HepG2 (cell line): ENCODE data around the gene ABCA4. TPM values are rescaled to one million over a fixed set of nuclear protein-coding genes. Genes with fewer than 3 reads are reported as not detected.

Experiments used
- ADNP ChIP-seq: sonication (generic); formaldehyde crosslinking; IDR thresholded peaks from 2 replicates; pipeline ENCODE4 v1.4.0; 2020; ENCODE audit warnings: missing genetic modification reagents
- ATAD3A ChIP-seq: sonication (generic); formaldehyde crosslinking; IDR thresholded peaks from 2 replicates; pipeline ENCODE4 v1.4.0; 2020; ENCODE audit warnings: missing genetic modification reagents
- FOXO4 ChIP-seq: sonication (generic); formaldehyde crosslinking; conservative IDR thresholded peaks from 2 replicates; pipeline ENCODE4 v1.8.1; 2023; ENCODE audit warnings: missing genetic modification reagents
- HMG20B ChIP-seq: conservative IDR thresholded peaks from 2 replicates; pipeline ENCODE4 v1.6.1; 2016; ENCODE audit warnings: missing genetic modification reagents, missing compliant biosample characterization
- HNF4A ChIP-seq: sonication (generic); formaldehyde crosslinking; IDR thresholded peaks from 2 replicates; pipeline ENCODE4 v1.4.0; 2020; ENCODE audit warnings: missing genetic modification reagents
- JUNB ChIP-seq: sonication (generic); formaldehyde crosslinking; IDR thresholded peaks from 2 replicates; pipeline ENCODE4 v1.8.0; 2022; ENCODE audit warnings: missing genetic modification reagents, mild to moderate bottlenecking, borderline replicate concordance
- JUND ChIP-seq: sonication (generic); formaldehyde crosslinking; IDR thresholded peaks from 2 replicates; pipeline ENCODE4 v1.8.0; 2022; ENCODE audit warnings: mild to moderate bottlenecking, missing genetic modification reagents
- PHF20 ChIP-seq: sonication (generic); formaldehyde crosslinking; IDR thresholded peaks from 2 replicates; pipeline ENCODE4 v1.5.0; 2020; ENCODE audit warnings: mild to moderate bottlenecking, missing genetic modification reagents
- POGK ChIP-seq: sonication (generic); formaldehyde crosslinking; conservative IDR thresholded peaks from 2 replicates; pipeline ENCODE4 v1.8.0; 2022; ENCODE audit warnings: mild to moderate bottlenecking, moderate library complexity, missing genetic modification reagents
- RFX5 ChIP-seq: IDR thresholded peaks from 2 replicates; pipeline ENCODE4 v1.6.1; 2011; ENCODE audit warnings: low read depth, low read length, improper control_type of control experiment
- SIN3A ChIP-seq: IDR thresholded peaks from 2 replicates; pipeline ENCODE4 v1.6.1; 2011; ENCODE audit warnings: low read depth, mild to moderate bottlenecking, control low read depth, low read length, borderline replicate concordance
- SRSF9 ChIP-seq: fragments of 200-400 bp; formaldehyde crosslinking; IDR thresholded peaks from 2 replicates; pipeline ENCODE4 v1.6.1; 2018; ENCODE audit warnings: borderline replicate concordance, mild to moderate bottlenecking, low read depth, low read length; ENCODE audit not compliant: insufficient read depth, poor library complexity, severe bottlenecking
- TRIM24 ChIP-seq: sonication (generic); formaldehyde crosslinking; IDR thresholded peaks from 2 replicates; pipeline ENCODE4 v1.8.0; 2022; ENCODE audit warnings: mild to moderate bottlenecking, missing genetic modification reagents
- XBP1 ChIP-seq: sonication (generic); formaldehyde crosslinking; IDR thresholded peaks from 2 replicates; pipeline ENCODE4 v1.5.0; 2020; ENCODE audit warnings: missing genetic modification reagents
- ZFY ChIP-seq: sonication (generic); formaldehyde crosslinking; IDR thresholded peaks from 2 replicates; pipeline ENCODE4 v1.4.0; 2020; ENCODE audit warnings: missing genetic modification reagents
- ZIK1 ChIP-seq: sonication (generic); formaldehyde crosslinking; IDR thresholded peaks from 2 replicates; pipeline ENCODE4 v1.5.0; 2020; ENCODE audit warnings: mild to moderate bottlenecking, low read depth, missing genetic modification reagents, borderline replicate concordance
- ZNF142 ChIP-seq: sonication (generic); formaldehyde crosslinking; IDR thresholded peaks from 2 replicates; pipeline ENCODE4 v1.4.0; 2020; ENCODE audit warnings: missing genetic modification reagents
- ZNF564 ChIP-seq: sonication (generic); formaldehyde crosslinking; IDR thresholded peaks from 2 replicates; pipeline ENCODE4 v1.8.1; 2023; ENCODE audit warnings: mild to moderate bottlenecking, missing genetic modification reagents
- ZNF704 ChIP-seq: sonication (generic); formaldehyde crosslinking; IDR thresholded peaks from 2 replicates; pipeline ENCODE4 v1.8.1; 2023; ENCODE audit warnings: mild to moderate bottlenecking, inconsistent platforms, moderate library complexity, missing genetic modification reagents, borderline replicate concordance
- polyA plus RNA-seq, 8 experiments: library from polyadenylated mRNA; depleted of rRNA in 3 of 8; stranded (reverse) in 7 of 8; unstranded in 1 of 8; fragments of >200 nt; fragmentation: Illumina TruSeq in 4 of 8; extraction: Trizol in 4 of 8; gene quantifications; 2 replicates each; pipeline versions ENCODE4 v1.2.1 to v1.2.3, GENCODE V29; 2011 to 2016; ENCODE audit warnings: low read depth in 4 of 8, missing spikeins in 1 of 8, mixed read lengths in 1 of 8; ENCODE audit not compliant: insufficient read depth in 1 of 8
- total RNA-seq, 5 experiments: library from RNA; depleted of rRNA; stranded (reverse); fragments of >200 nt; fragmentation: Illumina TruSeq; extraction: Trizol; gene quantifications; 2 replicates each; pipeline ENCODE4 v1.2.3, GENCODE V29; 2016; ENCODE audit warnings: low read depth in 1 of 5

ABCA4 gene
- total and polyA plus RNA-seq, 2 of the 13 experiments (the other 11 are each of a cell fraction or from before 2014, with no cell fraction given): 0.24 to 0.67 TPM

GRCh38 chr1:94068096-94068998 is 52.6 kb downstream of the ABCA4 start (continued):
- TF ChIP-seq POGK (CRISPR knock-in tag): no peak
- TF ChIP-seq SRSF9: no peak
- TF ChIP-seq ZIK1 (CRISPR knock-in tag): no peak
- TF ChIP-seq ZFY: peak; percentile 32; the same call in 1 of the 2 replicates
- TF ChIP-seq SIN3A: no peak
- no peak for TF ChIP-seq FOXO4 (CRISPR knock-in tag)
- TF ChIP-seq ZNF142 (CRISPR knock-in tag): peak; percentile 46; the same call in 1 of the 2 replicates
- peak; percentile 91 for TF ChIP-seq JUND (CRISPR knock-in tag)
- TF ChIP-seq RFX5: no peak
- TF ChIP-seq ATAD3A (CRISPR knock-in tag): no peak
- TF ChIP-seq ZNF704 (CRISPR knock-in tag): no peak
- TF ChIP-seq HMG20B (CRISPR knock-in tag): 0 out of 2 replicates have a peak, but pooled peaks have one; percentile 8
- no peak for TF ChIP-seq XBP1 (CRISPR knock-in tag)
- peak; percentile 75; the same call in 1 of the 2 replicates for TF ChIP-seq JUNB (CRISPR knock-in tag)
- TF ChIP-seq TRIM24 (CRISPR knock-in tag): no peak
- no peak for TF ChIP-seq HNF4A (CRISPR knock-in tag)
- TF ChIP-seq PHF20 (CRISPR knock-in tag): no peak
- TF ChIP-seq ADNP (CRISPR knock-in tag): no peak
- no peak for TF ChIP-seq ZNF564 (CRISPR knock-in tag)
